Ascending aorta (tissue), 2 donors: Measurements from ENCODE around the gene THSD7B. TPM values are rescaled to one million over a fixed set of nuclear protein-coding genes. Genes with fewer than 3 reads are reported as not detected.
A peak's percentile ranks its signal among the peaks of the same experiment; 100 is the strongest.

ENCODE experiments used
- DNase-seq, 2 donors: peaks; one replicate each; pipeline ENCODE4 v3.0.0-alpha.2; 2019; ENCODE audit warnings: low spot score in 2 of 2
- H3K27ac ChIP-seq, 2 donors: fragments of 200-600 bp; sonication (generic); one replicate each; pipeline ENCODE4 v1.5.1; 2016 to 2017; ENCODE audit warnings: mild to moderate bottlenecking in 1 of 2
- H3K27me3 ChIP-seq: fragments of 200-600 bp; sonication (generic); one replicate; pipeline ENCODE4 v1.5.1; 2017
- H3K36me3 ChIP-seq, 2 donors: fragments of 200-600 bp; sonication (generic); one replicate each; pipeline ENCODE4 v1.5.1; 2016
- H3K4me1 ChIP-seq, 2 donors: fragments of 200-600 bp; sonication (generic); one replicate each; pipeline ENCODE4 v1.5.1; 2016 to 2017; ENCODE audit warnings: mild to moderate bottlenecking in 1 of 2
- H3K4me3 ChIP-seq, 2 donors: fragments of 200-600 bp; sonication (generic); one replicate each; pipeline ENCODE4 v1.5.1; 2016 to 2017; ENCODE audit warnings: mild to moderate bottlenecking in 1 of 2
- H3K9me3 ChIP-seq, 2 donors: fragments of 200-600 bp; sonication (generic); one replicate each; pipeline ENCODE4 v1.5.1; 2016
- intact Hi-C: fragments of 100-400 bp; cut with DNase I; formaldehyde crosslinking; loops from one replicate; pipeline ENCODE4 v1.15.1; 2023
- total RNA-seq: library from RNA; depleted of rRNA; stranded (reverse); fragments of >200 nt; gene quantifications from one replicate; pipeline ENCODE4 v1.1.0, GENCODE V29; 2016
- TF ChIP-seq, protein P1 (sequence below), 3 experiments: fragments of 200-600 bp in 2 of 3; fragments of 450-650 bp in 1 of 3; sonication (generic) in 2 of 3; IDR thresholded peaks; one replicate each; pipeline ENCODE4 v1.5.1; 2016 to 2019; ENCODE audit warnings: antibody characterized with exemption in 3 of 3, mild to moderate bottlenecking in 1 of 3, moderate library complexity in 1 of 3

Gene THSD7B
- total RNA-seq, 1 donor from 2014 or later: not detected

DNA sequence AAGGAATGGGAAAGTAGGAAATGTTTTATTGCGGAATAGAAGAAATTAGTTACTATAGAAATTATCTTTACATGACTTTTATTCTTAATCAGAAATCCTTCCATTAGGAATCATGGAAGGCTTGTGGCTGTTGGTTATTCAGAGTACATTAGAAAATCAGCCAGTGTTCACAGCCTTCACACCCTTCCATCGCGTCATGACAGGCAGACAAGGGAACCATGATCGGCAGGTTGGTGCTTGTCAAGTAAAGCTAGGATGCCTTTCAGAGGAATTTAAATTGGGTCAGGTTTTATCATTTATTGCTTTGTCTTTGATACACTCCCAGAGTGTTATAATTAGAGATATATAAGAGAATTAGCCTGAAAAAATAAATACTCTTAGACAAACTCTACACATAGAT lies 400.6 kb downstream of the THSD7B start:
- Histone ChIP-seq H3K27ac (no peak overlapping the region), H3K9me3 (no peaks in the 10 kb centered on the region), H3K27me3 (no peaks in the 10 kb centered on the region), H3K36me3 (no peaks in the 10 kb centered on the region), H3K4me1 (no peaks in the 10 kb centered on the region), H3K4me3 (no peak overlapping the region)
- no peak for DNase-seq
- TF ChIP-seq, protein P1, sequence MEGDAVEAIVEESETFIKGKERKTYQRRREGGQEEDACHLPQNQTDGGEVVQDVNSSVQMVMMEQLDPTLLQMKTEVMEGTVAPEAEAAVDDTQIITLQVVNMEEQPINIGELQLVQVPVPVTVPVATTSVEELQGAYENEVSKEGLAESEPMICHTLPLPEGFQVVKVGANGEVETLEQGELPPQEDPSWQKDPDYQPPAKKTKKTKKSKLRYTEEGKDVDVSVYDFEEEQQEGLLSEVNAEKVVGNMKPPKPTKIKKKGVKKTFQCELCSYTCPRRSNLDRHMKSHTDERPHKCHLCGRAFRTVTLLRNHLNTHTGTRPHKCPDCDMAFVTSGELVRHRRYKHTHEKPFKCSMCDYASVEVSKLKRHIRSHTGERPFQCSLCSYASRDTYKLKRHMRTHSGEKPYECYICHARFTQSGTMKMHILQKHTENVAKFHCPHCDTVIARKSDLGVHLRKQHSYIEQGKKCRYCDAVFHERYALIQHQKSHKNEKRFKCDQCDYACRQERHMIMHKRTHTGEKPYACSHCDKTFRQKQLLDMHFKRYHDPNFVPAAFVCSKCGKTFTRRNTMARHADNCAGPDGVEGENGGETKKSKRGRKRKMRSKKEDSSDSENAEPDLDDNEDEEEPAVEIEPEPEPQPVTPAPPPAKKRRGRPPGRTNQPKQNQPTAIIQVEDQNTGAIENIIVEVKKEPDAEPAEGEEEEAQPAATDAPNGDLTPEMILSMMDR (IDR thresholded peaks at IDR 0.05): no peak
- intact Hi-C loops: no loop called here

GRCh38 chr2:137167651-137168050 lies 402.3 kb downstream of the THSD7B start:
- H3K4me1 ChIP-seq: no peaks in the 10 kb centered on the region
- TF ChIP-seq, protein P1 (IDR thresholded peaks at IDR 0.05): no peak
- no peak for DNase-seq
- H3K36me3 ChIP-seq: no peaks in the 10 kb centered on the region
- no peak overlapping the region for H3K4me3 ChIP-seq
- no peaks in the 10 kb centered on the region for H3K9me3 ChIP-seq
- no peaks in the 10 kb centered on the region for H3K27me3 ChIP-seq
- intact Hi-C loops: no loop called here
- H3K27ac ChIP-seq: no peak overlapping the region

DNA sequence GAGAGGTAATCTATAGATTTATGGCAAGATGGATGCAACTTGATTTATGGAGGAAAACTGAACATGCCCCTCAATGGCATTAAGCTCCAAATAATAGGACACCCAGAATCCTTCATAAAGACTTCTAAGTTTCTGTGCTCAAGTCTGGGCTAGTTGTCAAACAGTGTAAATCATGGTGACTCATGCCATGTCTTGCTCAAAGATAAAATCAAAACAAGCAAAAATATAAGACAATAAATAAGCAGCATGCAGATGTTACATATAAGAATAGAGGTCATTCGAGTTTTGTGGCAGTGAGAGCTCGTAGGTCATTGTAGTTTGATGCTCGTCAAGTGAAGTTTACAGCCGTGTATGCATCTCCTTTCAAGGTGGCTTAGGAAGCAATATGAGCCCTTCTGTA lies 403.2 kb downstream of the THSD7B start:
- intact Hi-C loops: no loop called here
- TF ChIP-seq, protein P1 (IDR thresholded peaks at IDR 0.05): no peak
- H3K4me1 ChIP-seq: no peaks in the 10 kb centered on the region

GRCh38 chr2:137172162-137172561 lies 406.8 kb downstream of the THSD7B start:
- intact Hi-C loops: no loop called here

More for the DNA sequence above, 403.2 kb downstream of the THSD7B start:
- no peak overlapping the region for H3K27ac ChIP-seq
- H3K9me3 ChIP-seq: no peaks in the 10 kb centered on the region
- DNase-seq: no peak
- H3K27me3 ChIP-seq: no peaks in the 10 kb centered on the region
- no peaks in the 10 kb centered on the region for H3K36me3 ChIP-seq
- H3K4me3 ChIP-seq: no peak overlapping the region

DNA sequence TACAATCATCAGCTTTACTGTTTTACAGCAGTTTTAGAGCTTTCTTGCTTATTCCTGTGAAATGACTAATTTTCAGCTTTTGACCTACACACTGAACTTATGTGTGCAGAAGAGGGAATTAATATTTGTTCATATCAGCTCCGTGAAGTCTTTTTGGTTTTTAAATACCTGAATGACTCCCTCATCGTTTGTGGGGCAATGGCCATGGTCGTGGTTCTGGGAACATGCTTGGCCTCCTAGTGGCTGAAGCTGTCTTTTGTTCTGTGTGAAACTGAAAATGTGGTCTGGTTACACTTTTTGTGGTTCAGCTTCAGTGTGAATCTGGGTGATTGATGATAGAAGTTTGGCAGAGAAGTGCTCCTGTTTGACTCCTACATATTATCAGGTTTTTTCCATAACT lies 408.1 kb downstream of the THSD7B start:
- Histone ChIP-seq H3K4me1 (no peaks in the 10 kb centered on the region), H3K4me3 (no peak overlapping the region)
- intact Hi-C loops: no loop called here

More at GRCh38 chr2:137172162-137172561, 406.8 kb downstream of the THSD7B start:
- TF ChIP-seq, protein P1 (IDR thresholded peaks at IDR 0.05): no peak
- Histone ChIP-seq H3K27me3 (no peaks in the 10 kb centered on the region), H3K4me3 (no peak overlapping the region), H3K27ac (no peak overlapping the region), H3K4me1 (no peaks in the 10 kb centered on the region), H3K36me3 (no peaks in the 10 kb centered on the region), H3K9me3 (no peaks in the 10 kb centered on the region)
- no peak for DNase-seq

More for the DNA sequence above, 408.1 kb downstream of the THSD7B start:
- Histone ChIP-seq H3K27ac (no peak overlapping the region), H3K27me3 (no peaks in the 10 kb centered on the region), H3K9me3 (no peaks in the 10 kb centered on the region), H3K36me3 (no peaks in the 10 kb centered on the region)
- DNase-seq: no peak
- TF ChIP-seq, protein P1 (IDR thresholded peaks at IDR 0.05): peak in 2 of 3 experiments; percentile 8 to 40
